Right atrium auricular region (tissue), 2 donors: ENCODE results near the gene FZD8. TPM values are rescaled to one million over a fixed set of nuclear protein-coding genes. Genes with fewer than 3 reads are reported as not detected.
"Not testable (repeated sequence)": the region's sequence is repeated elsewhere in the genome, so short reads cannot be mapped to it uniquely, and the experiment has no call there.

Experiments used
- DNase-seq: peaks from one replicate; pipeline ENCODE4 v3.0.0-alpha.2; 2019; ENCODE audit warnings: low spot score
- H3K27ac ChIP-seq, 2 donors: fragments of 200-600 bp; sonication (generic); 1 replicate in 1 of 2; 2 replicates in 1 of 2; pipeline ENCODE4 v1.5.1; 2016 to 2019
- H3K27me3 ChIP-seq, 2 donors: fragments of 200-600 bp; sonication (generic); one replicate each; pipeline versions ENCODE4 v1.5.1 to v1.6.0; 2017 to 2019
- H3K36me3 ChIP-seq: fragments of 200-600 bp; sonication (generic); one replicate; pipeline ENCODE4 v1.5.1; 2016
- H3K4me1 ChIP-seq, 2 donors: fragments of 200-600 bp; sonication (generic); one replicate each; pipeline versions ENCODE4 v1.5.1 to v1.6.0; 2017 to 2019
- H3K4me3 ChIP-seq, 2 donors: fragments of 200-600 bp; sonication (generic); 1 replicate in 1 of 2; 2 replicates in 1 of 2; pipeline ENCODE4 v1.5.1; 2017 to 2019; ENCODE audit warnings: mild to moderate bottlenecking in 1 of 2, moderate library complexity in 1 of 2
- H3K9me3 ChIP-seq, 2 donors: fragments of 200-600 bp; sonication (generic); one replicate each; pipeline ENCODE4 v1.5.1; 2019
- total RNA-seq, 2 donors: library from RNA; depleted of rRNA; stranded (reverse); fragments of >200 nt; gene quantifications; one replicate each; pipeline ENCODE4 v1.1.0, GENCODE V29; 2016
- TF ChIP-seq, protein P1 (sequence below), 2 donors: fragments of 200-600 bp; sonication (generic); IDR thresholded peaks; one replicate each; pipeline ENCODE4 v1.5.1; 2019; ENCODE audit warnings: antibody characterized with exemption in 2 of 2

FZD8 gene, protein sequence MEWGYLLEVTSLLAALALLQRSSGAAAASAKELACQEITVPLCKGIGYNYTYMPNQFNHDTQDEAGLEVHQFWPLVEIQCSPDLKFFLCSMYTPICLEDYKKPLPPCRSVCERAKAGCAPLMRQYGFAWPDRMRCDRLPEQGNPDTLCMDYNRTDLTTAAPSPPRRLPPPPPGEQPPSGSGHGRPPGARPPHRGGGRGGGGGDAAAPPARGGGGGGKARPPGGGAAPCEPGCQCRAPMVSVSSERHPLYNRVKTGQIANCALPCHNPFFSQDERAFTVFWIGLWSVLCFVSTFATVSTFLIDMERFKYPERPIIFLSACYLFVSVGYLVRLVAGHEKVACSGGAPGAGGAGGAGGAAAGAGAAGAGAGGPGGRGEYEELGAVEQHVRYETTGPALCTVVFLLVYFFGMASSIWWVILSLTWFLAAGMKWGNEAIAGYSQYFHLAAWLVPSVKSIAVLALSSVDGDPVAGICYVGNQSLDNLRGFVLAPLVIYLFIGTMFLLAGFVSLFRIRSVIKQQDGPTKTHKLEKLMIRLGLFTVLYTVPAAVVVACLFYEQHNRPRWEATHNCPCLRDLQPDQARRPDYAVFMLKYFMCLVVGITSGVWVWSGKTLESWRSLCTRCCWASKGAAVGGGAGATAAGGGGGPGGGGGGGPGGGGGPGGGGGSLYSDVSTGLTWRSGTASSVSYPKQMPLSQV
- total RNA-seq, result 10 to 100 TPM in 1 of 2 donors, 1 to 10 TPM in 1; 6.0 to 15.6 TPM

DNA sequence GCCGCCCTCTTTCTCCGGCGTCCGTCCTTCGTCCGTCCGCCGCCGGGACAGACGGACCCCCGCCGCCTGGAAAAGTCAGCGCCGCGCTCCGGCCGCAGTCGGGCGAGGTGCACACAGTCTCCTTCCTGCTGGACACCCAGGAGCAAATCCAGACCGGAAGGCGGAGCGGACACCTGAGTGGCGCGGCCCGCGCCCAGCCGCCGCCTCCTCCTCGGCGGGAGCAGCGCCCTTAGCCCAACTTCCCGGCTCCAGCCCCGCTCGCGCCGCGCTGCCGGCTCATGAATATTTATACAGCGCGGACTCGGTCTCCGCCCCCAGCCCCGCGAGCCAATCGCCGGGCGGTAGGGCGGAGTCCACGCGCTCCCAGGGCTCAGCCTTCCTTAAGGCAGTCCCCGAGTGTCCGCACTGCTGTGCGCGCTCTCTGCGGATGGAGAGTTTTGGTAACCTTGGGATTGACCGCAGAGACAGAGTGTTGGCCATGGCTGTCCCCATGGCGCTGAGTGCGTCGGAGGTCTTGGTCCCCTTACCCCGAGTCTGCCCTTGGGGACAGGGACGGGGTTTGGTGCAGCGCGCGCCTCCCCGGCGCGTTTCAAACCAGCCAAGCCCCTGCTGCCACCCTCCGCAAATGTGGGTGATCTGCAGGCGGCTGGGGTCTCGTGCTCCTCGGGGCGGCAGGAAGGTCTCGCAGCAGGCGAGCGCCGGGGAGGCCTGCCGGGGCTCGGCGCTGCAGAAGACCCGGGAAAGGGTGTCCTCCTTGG, at the start of gene FZD8:
Gene FZD8 (minus strand): TSS at position 262 of the 758 bp plus-strand sequence. CDS start 867 bp downstream, outside the sequence.
- TF ChIP-seq, protein P1, sequence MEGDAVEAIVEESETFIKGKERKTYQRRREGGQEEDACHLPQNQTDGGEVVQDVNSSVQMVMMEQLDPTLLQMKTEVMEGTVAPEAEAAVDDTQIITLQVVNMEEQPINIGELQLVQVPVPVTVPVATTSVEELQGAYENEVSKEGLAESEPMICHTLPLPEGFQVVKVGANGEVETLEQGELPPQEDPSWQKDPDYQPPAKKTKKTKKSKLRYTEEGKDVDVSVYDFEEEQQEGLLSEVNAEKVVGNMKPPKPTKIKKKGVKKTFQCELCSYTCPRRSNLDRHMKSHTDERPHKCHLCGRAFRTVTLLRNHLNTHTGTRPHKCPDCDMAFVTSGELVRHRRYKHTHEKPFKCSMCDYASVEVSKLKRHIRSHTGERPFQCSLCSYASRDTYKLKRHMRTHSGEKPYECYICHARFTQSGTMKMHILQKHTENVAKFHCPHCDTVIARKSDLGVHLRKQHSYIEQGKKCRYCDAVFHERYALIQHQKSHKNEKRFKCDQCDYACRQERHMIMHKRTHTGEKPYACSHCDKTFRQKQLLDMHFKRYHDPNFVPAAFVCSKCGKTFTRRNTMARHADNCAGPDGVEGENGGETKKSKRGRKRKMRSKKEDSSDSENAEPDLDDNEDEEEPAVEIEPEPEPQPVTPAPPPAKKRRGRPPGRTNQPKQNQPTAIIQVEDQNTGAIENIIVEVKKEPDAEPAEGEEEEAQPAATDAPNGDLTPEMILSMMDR (IDR thresholded peaks at IDR 0.05), result peak in 1 of 2 donors; percentile 20
- peak; percentile 93 for DNase-seq
- no peaks in the 10 kb centered on the region for H3K27me3 ChIP-seq
- H3K4me3 ChIP-seq, result peak within 1 kb of the TSS; percentile 64 to 79
- H3K4me1 ChIP-seq, result peaks cover 0 to 29% of the 10 kb centered on the region in 2 donors
- no peaks in the 10 kb centered on the region for H3K36me3 ChIP-seq
- no peaks in the 10 kb centered on the region for H3K9me3 ChIP-seq
- H3K27ac ChIP-seq, result peak within 1 kb of the TSS; percentile 91 to 95

DNA sequence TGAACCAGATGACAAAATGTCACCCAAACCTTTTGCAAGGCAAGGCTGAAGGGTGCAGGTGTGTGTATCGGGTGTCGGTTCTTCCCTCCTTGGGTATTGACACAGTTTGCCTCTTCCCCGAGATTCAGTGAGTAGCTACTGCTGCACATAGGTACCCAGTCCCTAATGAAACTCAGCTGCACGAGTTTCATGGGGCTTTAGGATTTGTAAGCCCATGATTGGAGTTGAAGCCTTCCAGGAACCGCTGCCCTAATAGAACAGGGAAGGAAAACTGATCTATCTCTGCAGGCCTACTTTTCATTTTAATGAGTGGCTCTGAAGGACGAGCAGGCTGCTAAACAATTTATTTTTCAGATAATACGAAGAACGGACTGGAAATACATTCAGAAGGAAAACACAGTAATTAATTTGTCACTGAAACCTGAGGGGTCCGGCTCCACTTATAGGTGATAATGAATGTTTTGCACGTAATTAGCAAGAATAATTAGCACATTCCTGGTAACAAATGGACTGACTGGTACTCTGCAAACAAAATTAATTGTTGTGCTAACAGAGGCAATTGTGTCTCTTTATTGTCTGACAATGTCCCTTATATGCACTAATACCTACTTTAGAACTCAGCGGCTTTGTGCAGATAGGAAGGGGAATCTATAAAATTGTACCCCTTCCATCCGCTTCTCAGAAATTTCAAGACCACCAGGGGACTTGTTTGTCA, 49.6 kb upstream of the FZD8 start:
- Histone ChIP-seq H3K27me3 (no peaks in the 10 kb centered on the region), H3K4me1 (peaks cover 0 to 5% of the 10 kb centered on the region in 2 donors), H3K4me3 (no peak overlapping the region), H3K9me3 (no peaks in the 10 kb centered on the region), H3K36me3 (no peaks in the 10 kb centered on the region), H3K27ac (no peak overlapping the region)
- TF ChIP-seq, protein P1 (IDR thresholded peaks at IDR 0.05), result no peak
- no peak for DNase-seq

DNA sequence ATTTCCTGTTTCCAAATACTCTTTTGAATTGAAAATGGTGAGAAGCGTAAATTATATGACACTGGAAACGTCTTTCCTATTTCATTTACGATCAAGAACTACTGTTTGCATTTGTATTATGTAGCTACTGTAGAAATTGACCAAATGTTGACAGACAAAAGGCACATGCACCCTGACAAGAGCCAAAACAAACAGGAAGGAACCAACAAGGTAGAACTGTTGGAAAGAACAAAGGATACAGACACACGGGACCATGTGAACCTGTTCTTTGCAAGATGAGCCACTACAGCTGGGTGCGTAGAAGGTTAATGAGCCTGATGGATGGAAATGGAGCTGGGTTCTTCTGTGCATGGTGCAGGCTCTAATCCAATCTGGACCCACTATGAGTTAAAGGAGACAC, 48.4 kb upstream of the FZD8 start:
- Histone ChIP-seq H3K4me1 (no peaks in the 10 kb centered on the region), H3K9me3 (no peaks in the 10 kb centered on the region), H3K27me3 (no peaks in the 10 kb centered on the region), H3K36me3 (no peaks in the 10 kb centered on the region), H3K4me3 (no peak overlapping the region), H3K27ac (no peak overlapping the region)
- no peak for DNase-seq
- TF ChIP-seq, protein P1 (IDR thresholded peaks at IDR 0.05), result no peak

DNA sequence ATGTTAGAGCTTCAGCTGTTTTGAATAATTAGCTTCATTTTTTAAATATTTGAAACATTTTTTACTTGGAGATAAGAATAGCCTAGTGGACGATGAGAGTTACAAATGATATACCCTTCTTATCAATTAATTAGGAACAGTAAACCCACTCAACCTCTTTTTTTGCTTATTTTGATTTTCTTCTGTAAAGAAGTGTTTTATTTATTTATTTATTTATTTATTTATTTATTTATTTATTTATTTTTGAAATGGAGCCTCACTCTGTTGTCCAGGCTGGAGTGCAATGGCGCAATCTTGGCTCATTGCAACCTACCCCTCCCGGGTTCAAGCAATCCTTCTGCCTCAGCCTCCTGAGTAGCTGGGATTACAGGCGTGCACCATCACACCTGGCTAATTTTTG, 43.8 kb upstream of the FZD8 start:
- DNase-seq, H3K4me1 ChIP-seq, H3K27ac ChIP-seq, H3K9me3 ChIP-seq, H3K27me3 ChIP-seq, H3K36me3 ChIP-seq, H3K4me3 ChIP-seq: not testable (repeated sequence)

DNA sequence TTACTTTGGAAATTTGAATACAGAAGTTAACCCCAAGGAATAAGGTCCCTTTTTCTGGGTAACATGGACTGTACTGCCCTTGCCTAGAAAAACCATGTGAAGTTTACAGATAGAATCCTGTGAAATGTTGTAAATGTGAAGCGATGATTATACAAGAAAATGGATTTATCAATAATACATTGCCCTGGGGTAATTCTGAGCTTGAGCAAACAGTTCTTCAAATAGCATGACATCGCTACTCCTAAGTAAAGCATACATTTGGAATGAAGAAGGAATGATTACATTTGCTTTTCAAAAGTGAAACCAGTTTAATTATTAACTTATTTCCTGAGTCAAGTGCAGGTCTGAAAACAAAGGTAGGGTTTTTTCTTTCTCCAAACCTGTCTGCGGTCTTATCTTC, 43.3 kb upstream of the FZD8 start:
- TF ChIP-seq, protein P1 (IDR thresholded peaks at IDR 0.05), result no peak
- Histone ChIP-seq H3K27me3 (no peaks in the 10 kb centered on the region), H3K36me3 (no peaks in the 10 kb centered on the region), H3K9me3 (no peaks in the 10 kb centered on the region), H3K27ac (no peak overlapping the region), H3K4me1 (no peaks in the 10 kb centered on the region), H3K4me3 (no peak overlapping the region)
- DNase-seq, result no peak
